ENCODE results near the gene DPF3.

The DPF3 gene

DNA sequence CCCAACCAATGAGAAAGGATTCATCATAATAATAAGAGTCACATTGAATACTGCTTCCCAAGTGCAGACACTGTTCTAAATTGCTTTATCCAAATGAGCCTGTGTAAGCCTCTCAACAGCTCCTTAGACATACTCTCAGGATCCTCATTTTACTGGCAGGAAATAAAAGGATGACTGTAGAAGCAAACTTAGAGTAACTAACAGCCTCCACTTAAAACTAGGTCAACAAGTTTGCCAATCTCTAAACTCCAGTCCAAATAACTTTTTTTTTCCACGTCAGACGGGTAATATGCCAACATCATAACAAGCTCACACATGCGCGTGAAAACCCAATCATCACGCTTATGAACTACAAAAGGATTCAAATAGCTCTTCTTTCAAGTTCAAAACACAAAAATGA lies 15.3 kb upstream of the DPF3 start:
- CTCF ChIA-PET, result interaction anchor here (0.6 to 1.6 kb wide), 5 partner anchors 10 to 568 kb away, joined by 3 to 8 read pairs (median 4); no protein-coding TSS in a partner anchor
- TF ChIP-seq SP1 (IDR thresholded peaks at IDR 0.05), result no peak
- TF ChIP-seq, protein P1, sequence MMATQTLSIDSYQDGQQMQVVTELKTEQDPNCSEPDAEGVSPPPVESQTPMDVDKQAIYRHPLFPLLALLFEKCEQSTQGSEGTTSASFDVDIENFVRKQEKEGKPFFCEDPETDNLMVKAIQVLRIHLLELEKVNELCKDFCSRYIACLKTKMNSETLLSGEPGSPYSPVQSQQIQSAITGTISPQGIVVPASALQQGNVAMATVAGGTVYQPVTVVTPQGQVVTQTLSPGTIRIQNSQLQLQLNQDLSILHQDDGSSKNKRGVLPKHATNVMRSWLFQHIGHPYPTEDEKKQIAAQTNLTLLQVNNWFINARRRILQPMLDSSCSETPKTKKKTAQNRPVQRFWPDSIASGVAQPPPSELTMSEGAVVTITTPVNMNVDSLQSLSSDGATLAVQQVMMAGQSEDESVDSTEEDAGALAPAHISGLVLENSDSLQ (IDR thresholded peaks at IDR 0.05), result no peak
- TF ChIP-seq LEF1 (IDR thresholded peaks at IDR 0.05; ENCODE audit: borderline replicate concordance), result no peak
- TF ChIP-seq BHLHE40 (IDR thresholded peaks at IDR 0.05; ENCODE audit: borderline replicate concordance), result no peak
- no peak for TF ChIP-seq ZNF384 (IDR thresholded peaks at IDR 0.05)
- no peak for TF ChIP-seq CTBP1 (IDR thresholded peaks at IDR 0.05; ENCODE audit: borderline replicate concordance)
- no peak for TF ChIP-seq L3MBTL2 (conservative IDR thresholded peaks at IDR 0.05)
- no peak for TF ChIP-seq NFRKB (IDR thresholded peaks at IDR 0.05)
- TF ChIP-seq FOXK2 (IDR thresholded peaks at IDR 0.05), result no peak
- no peak for TF ChIP-seq TARDBP (IDR thresholded peaks at IDR 0.05)
- TF ChIP-seq ARNT (IDR thresholded peaks at IDR 0.05), result no peak
- no peak for TF ChIP-seq ELF4 (IDR thresholded peaks at IDR 0.05)
- no peak for TF ChIP-seq FOXA1 (IDR thresholded peaks at IDR 0.05)
- no peak for TF ChIP-seq SUZ12 (IDR thresholded peaks at IDR 0.05)
- no peak for TF ChIP-seq HDGF (IDR thresholded peaks at IDR 0.05; ENCODE audit: borderline replicate concordance)
- TF ChIP-seq FOXM1 (IDR thresholded peaks at IDR 0.05; ENCODE audit: borderline replicate concordance), result no peak
- DNase-seq (ENCODE audit: extremely low spot score), result no peak
- POLR2A ChIA-PET, result interaction anchor here (0.9 kb wide), 1 partner anchor 31 kb away, joined by 4 read pairs; no protein-coding TSS in a partner anchor

DNA sequence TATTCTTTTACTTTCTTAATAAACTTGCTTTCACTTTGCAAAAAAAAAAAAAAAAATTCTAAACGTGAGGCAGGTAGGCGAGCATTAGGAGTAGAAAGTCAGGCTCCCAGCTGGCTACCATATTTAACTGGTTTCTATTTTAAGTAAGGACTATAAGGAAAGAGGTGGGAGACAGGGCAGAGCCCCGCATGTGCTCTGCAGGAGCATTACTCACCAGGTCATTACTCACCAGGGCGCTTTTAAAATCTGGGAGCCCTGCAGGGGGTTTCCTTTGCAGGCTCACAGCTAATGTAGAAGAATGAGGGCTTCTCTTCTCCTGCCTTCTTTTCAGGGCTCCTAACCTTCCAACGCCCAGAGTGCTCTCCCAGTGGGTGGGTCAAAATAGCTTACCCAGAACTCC lies 14.0 kb upstream of the DPF3 start:
- ChIA-PET POLR2A (interaction anchor here (1.9 kb wide), 1 partner anchor 394 kb away, joined by 7 read pairs; no protein-coding TSS in a partner anchor), CTCF (interaction anchor here (0.8 to 1.4 kb wide), 2 partner anchors 13 to 394 kb away, joined by 3 to 6 read pairs; no protein-coding TSS in a partner anchor)
- DNase-seq (ENCODE audit: extremely low spot score), result no peak
- TF ChIP-seq L3MBTL2 (conservative IDR thresholded peaks at IDR 0.05), result peak; percentile 52
- no peak for TF ChIP-seq ELF4 (IDR thresholded peaks at IDR 0.05)
- TF ChIP-seq, protein P1 (IDR thresholded peaks at IDR 0.05), result no peak

DNA sequence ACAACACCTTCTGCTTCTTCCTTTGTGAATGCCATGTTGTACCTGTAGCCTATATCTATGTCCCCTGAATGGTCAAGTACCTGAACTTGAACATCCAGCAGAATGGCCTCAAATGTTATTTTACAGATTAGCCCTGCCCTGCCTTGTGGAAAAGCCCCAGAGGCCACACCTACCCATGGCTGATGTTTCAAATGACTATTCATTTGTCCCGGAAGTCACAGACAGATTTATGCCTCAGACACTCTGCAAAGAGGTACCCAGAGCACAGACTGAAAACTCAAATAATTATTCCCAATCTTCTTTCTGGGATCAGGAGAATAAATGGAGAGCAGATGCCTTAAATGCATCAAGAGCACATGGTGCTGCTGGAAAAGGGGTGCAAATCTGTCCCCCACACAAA lies 13.0 kb upstream of the DPF3 start:
- CTCF ChIA-PET, result no interaction called here
- no peak for DNase-seq (ENCODE audit: extremely low spot score)
- no peak for TF ChIP-seq FOXK2 (IDR thresholded peaks at IDR 0.05)
- TF ChIP-seq, protein P1 (IDR thresholded peaks at IDR 0.05), result 0 out of 2 replicates have a peak, but pooled peaks have one; percentile 7
- POLR2A ChIA-PET, result interaction anchor here (1.9 kb wide), 1 partner anchor 393 kb away, joined by 7 read pairs; no protein-coding TSS in a partner anchor

DNA sequence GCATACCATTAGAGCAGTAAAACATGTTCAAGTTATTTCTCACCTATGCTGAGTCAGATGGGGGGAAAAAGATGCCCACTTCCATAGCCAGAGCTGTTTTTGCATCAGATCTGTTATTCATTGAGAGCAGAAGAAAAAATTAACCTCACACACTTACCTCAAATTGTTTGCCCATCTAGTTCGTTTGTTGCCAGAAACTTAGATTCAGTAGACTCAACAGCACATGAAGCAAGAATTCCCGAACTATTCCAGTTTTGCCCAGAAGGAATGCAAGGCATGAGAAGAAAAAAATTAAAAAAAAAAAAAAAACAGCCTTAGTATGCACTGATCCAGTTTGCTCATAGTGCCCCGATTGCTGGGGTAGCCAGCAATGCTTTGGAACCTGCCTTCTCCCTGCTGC lies 12.4 kb upstream of the DPF3 start:
- no peak for DNase-seq (ENCODE audit: extremely low spot score)
- ChIA-PET CTCF (interaction anchor here (0.7 to 4.9 kb wide), 3 partner anchors 44 to 392 kb away, joined by 3 to 86 read pairs (median 3); no protein-coding TSS in a partner anchor), POLR2A (no interaction called here)
- TF ChIP-seq LEF1 (IDR thresholded peaks at IDR 0.05; ENCODE audit: borderline replicate concordance) (no peak), HDGF (IDR thresholded peaks at IDR 0.05; ENCODE audit: borderline replicate concordance) (no peak), ARNT (IDR thresholded peaks at IDR 0.05) (no peak), TARDBP (IDR thresholded peaks at IDR 0.05) (no peak), BHLHE40 (IDR thresholded peaks at IDR 0.05; ENCODE audit: borderline replicate concordance) (no peak)

DNA sequence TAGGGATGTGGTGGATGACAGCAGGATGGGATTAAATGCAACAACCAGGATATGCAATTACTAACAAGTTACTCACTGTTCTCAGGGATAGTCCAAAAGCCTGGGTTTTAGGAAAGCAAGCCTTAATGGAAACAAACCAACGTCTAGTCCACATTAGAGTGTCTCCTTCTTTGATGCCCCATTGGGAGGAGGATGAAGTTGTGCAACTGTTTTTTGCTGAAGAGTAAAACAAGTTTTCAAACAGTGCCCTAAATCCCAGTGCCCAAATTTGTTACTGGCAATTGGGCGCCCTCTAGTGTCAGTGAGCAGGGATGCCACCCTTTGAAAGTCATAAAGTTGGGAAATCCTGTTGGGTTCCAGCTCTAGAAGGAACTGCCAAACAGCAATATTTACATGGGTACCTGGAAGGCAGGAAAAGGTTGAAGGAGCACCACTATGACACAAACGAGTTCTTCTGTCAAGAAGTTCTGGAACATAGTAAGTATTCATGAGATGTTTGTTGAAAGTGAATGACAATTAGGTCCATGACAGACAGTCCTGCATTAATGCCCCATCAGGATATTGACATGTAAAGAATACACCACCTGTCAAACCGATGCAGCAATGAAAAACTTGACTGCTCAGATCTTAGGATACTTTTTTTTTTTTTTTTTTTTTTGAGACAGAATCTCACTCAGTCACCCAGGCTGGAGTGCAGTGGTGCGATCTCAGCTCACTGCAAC lies 11.1 kb upstream of the DPF3 start:
- POLR2A ChIA-PET, result no interaction called here
- TF ChIP-seq, protein P1 (IDR thresholded peaks at IDR 0.05), result no peak
- TF ChIP-seq BHLHE40 (IDR thresholded peaks at IDR 0.05; ENCODE audit: borderline replicate concordance) (no peak), SP1 (IDR thresholded peaks at IDR 0.05) (no peak), NFRKB (IDR thresholded peaks at IDR 0.05) (no peak), LEF1 (IDR thresholded peaks at IDR 0.05; ENCODE audit: borderline replicate concordance) (no peak), FOXK2 (IDR thresholded peaks at IDR 0.05) (no peak), ELF4 (IDR thresholded peaks at IDR 0.05) (no peak), HDGF (IDR thresholded peaks at IDR 0.05; ENCODE audit: borderline replicate concordance) (no peak)
- peak; percentile 65 for DNase-seq (ENCODE audit: extremely low spot score)
- CTCF ChIA-PET, result interaction anchor here (0.6 to 4.9 kb wide), 9 partner anchors 11 to 390 kb away, joined by 3 to 86 read pairs (median 4); partner anchors contain the start of gene DPF3

DNA sequence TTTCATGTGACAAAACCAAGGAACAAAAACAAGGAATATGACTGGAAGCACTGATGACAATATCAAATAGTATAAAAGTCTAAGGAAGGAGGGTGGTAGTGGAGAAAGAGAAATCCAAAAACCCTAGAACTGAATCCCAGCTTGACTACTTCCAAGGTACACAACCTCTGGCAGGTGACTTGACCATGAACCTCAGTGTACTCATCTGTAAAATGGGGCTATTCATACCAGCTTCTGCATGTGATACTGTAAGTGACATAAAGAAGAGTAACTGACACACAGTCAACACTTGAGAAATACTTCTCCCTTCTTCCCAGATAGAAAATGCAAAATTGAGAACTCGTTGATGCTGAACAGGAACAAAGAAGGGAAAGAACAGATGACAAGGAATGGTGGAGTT lies 10.3 kb upstream of the DPF3 start:
- ChIA-PET CTCF (interaction anchor here (0.6 to 4.9 kb wide), 4 partner anchors 14 to 390 kb away, joined by 3 to 86 read pairs (median 6); no protein-coding TSS in a partner anchor), POLR2A (interaction anchor here (0.9 to 1.0 kb wide), 2 partner anchors 10 to 388 kb away, joined by 3 read pairs; partner anchors contain the start of gene DPF3)
- TF ChIP-seq, protein P1 (IDR thresholded peaks at IDR 0.05), result no peak
- TF ChIP-seq BHLHE40 (IDR thresholded peaks at IDR 0.05; ENCODE audit: borderline replicate concordance), result no peak
- DNase-seq (ENCODE audit: extremely low spot score), result no peak

Measured in HEK293T (cell line).